ENCODE results near the gene RRP1.
"Not testable (repeated sequence)": the region's sequence is repeated elsewhere in the genome, so short reads cannot be mapped to it uniquely, and the experiment has no call there.

RRP1 gene

GRCh38 chr21:43836616-43837015 is 47.2 kb downstream of the RRP1 start:
- no peak for DNase-seq (ENCODE audit: low read depth in 2 of 2)

- no peak for DNase-seq (ENCODE audit: low read depth in 2 of 2)
Measured at GRCh38 chr21:43840259-43840658, 50.9 kb downstream of the RRP1 start.

- no peak for DNase-seq (ENCODE audit: low read depth in 2 of 2)
Measured at GRCh38 chr21:43842742-43843141, 53.4 kb downstream of the RRP1 start.

GRCh38 chr21:43844906-43845305 is 55.5 kb downstream of the RRP1 start:
- DNase-seq (ENCODE audit: low read depth in 2 of 2): not testable (repeated sequence)

GRCh38 chr21:43845386-43845785 is 56.0 kb downstream of the RRP1 start:
- DNase-seq (ENCODE audit: low read depth in 2 of 2): no peak

- DNase-seq (ENCODE audit: low read depth in 2 of 2): no peak
Measured at GRCh38 chr21:43846430-43846829, 57.1 kb downstream of the RRP1 start.

- DNase-seq (ENCODE audit: low read depth in 2 of 2): no peak
Measured at GRCh38 chr21:43847301-43847700, 57.9 kb downstream of the RRP1 start.

- DNase-seq (ENCODE audit: low read depth in 2 of 2): no peak
Measured at GRCh38 chr21:43848771-43849170, 59.4 kb downstream of the RRP1 start.

GRCh38 chr21:43849532-43850299 is 60.3 kb downstream of the RRP1 start:
- no peak for DNase-seq (ENCODE audit: low read depth in 2 of 2)

GRCh38 chr21:43850728-43851295 is 61.4 kb downstream of the RRP1 start:
- no peak for DNase-seq (ENCODE audit: low read depth in 2 of 2)

GRCh38 chr21:43851593-43851992 is 62.2 kb downstream of the RRP1 start:
- no peak for DNase-seq (ENCODE audit: low read depth in 2 of 2)

GRCh38 chr21:43853851-43854772 is 64.7 kb downstream of the RRP1 start:
- DNase-seq (ENCODE audit: low read depth in 2 of 2): no peak
